HG02623 (cell line): Measurements from ENCODE around the gene SNAPC5.
"Not testable (repeated sequence)": the region's sequence is repeated elsewhere in the genome, so short reads cannot be mapped to it uniquely, and the experiment has no call there.

Experiments used
- ATAC-seq: cut with Tn5 transposase; IDR thresholded peaks from one replicate; pipeline ENCODE4 v1.9.1; 2021; ENCODE audit warnings: moderate library complexity; ENCODE audit not compliant: unreplicated experiment

The SNAPC5 gene

GRCh38 chr15:66494262-66494661, 3.3 kb downstream of the SNAPC5 start:
- ATAC-seq, result no peak

- ATAC-seq, result no peak
Observed at GRCh38 chr15:66491846-66492245, 5.7 kb downstream of the SNAPC5 start.

GRCh38 chr15:66489179-66489791, 8.3 kb downstream of the SNAPC5 start:
- no peak for ATAC-seq

- no peak for ATAC-seq
Observed at GRCh38 chr15:66488525-66488924, 9.0 kb downstream of the SNAPC5 start.

- no peak for ATAC-seq
Observed at GRCh38 chr15:66486887-66487286, 10.7 kb downstream of the SNAPC5 start.

- no peak for ATAC-seq
Observed at GRCh38 chr15:66484539-66485112, 12.9 kb downstream of the SNAPC5 start.

GRCh38 chr15:66483131-66483566, 14.4 kb downstream of the SNAPC5 start:
- ATAC-seq, result no peak

- no peak for ATAC-seq
Observed at GRCh38 chr15:66482539-66482938, 15.0 kb downstream of the SNAPC5 start.

- ATAC-seq, result no peak
Observed at GRCh38 chr15:66481107-66481856, 16.3 kb downstream of the SNAPC5 start.

- ATAC-seq, result no peak
Observed at GRCh38 chr15:66480267-66480666, 17.3 kb downstream of the SNAPC5 start.

GRCh38 chr15:66477011-66477410, 20.6 kb downstream of the SNAPC5 start:
- no peak for ATAC-seq

GRCh38 chr15:66476535-66476934, 21.0 kb downstream of the SNAPC5 start:
- no peak for ATAC-seq

GRCh38 chr15:66474963-66475362, 22.6 kb downstream of the SNAPC5 start:
- ATAC-seq, result no peak

- no peak for ATAC-seq
Observed at GRCh38 chr15:66474135-66474534, 23.4 kb downstream of the SNAPC5 start.

GRCh38 chr15:66472176-66472999, 25.2 kb downstream of the SNAPC5 start:
- ATAC-seq, result no peak

- not testable (repeated sequence) for ATAC-seq
Observed at GRCh38 chr15:66470825-66471224, 26.7 kb downstream of the SNAPC5 start.

- not testable (repeated sequence) for ATAC-seq
Observed at GRCh38 chr15:66467162-66468040, 30.2 kb downstream of the SNAPC5 start.

GRCh38 chr15:66465294-66465693, 32.3 kb downstream of the SNAPC5 start:
- not testable (repeated sequence) for ATAC-seq

- no peak for ATAC-seq
Observed at GRCh38 chr15:66462627-66463026, 34.9 kb downstream of the SNAPC5 start.

GRCh38 chr15:66461917-66462316, 35.6 kb downstream of the SNAPC5 start:
- ATAC-seq, result no peak
